8988T (cell line): ENCODE measurements around the gene ANKRD12.

Experiments used
- DNase-seq: peaks from one replicate; pipeline ENCODE4 v3.0.0; 2011

Gene ANKRD12

GRCh38 chr18:9188359-9189231 lies 52.0 kb downstream of the ANKRD12 start:
- DNase-seq = no peak

GRCh38 chr18:9189491-9189890 lies 52.9 kb downstream of the ANKRD12 start:
- no peak for DNase-seq

GRCh38 chr18:9191658-9192256 lies 55.2 kb downstream of the ANKRD12 start:
- DNase-seq = no peak

- no peak for DNase-seq
These were observed 56.5 kb downstream of the ANKRD12 start for GRCh38 chr18:9193031-9193430.

GRCh38 chr18:9196568-9196967 lies 60.0 kb downstream of the ANKRD12 start:
- no peak for DNase-seq

- no peak for DNase-seq
These were observed 63.1 kb downstream of the ANKRD12 start for GRCh38 chr18:9199681-9200080.

- no peak for DNase-seq
These were observed 64.6 kb downstream of the ANKRD12 start for GRCh38 chr18:9201224-9201623.

- DNase-seq = no peak
These were observed 68.1 kb downstream of the ANKRD12 start for GRCh38 chr18:9204659-9205058.

GRCh38 chr18:9206421-9206820 lies 69.8 kb downstream of the ANKRD12 start:
- DNase-seq = no peak

GRCh38 chr18:9209279-9209678 lies 72.7 kb downstream of the ANKRD12 start:
- no peak for DNase-seq

GRCh38 chr18:9210966-9211365 lies 74.4 kb downstream of the ANKRD12 start:
- no peak for DNase-seq

GRCh38 chr18:9211955-9212354 lies 75.4 kb downstream of the ANKRD12 start:
- DNase-seq = no peak

GRCh38 chr18:9215221-9215933 lies 78.8 kb downstream of the ANKRD12 start:
- DNase-seq = no peak

- no peak for DNase-seq
These were observed 79.9 kb downstream of the ANKRD12 start for GRCh38 chr18:9216459-9216858.

GRCh38 chr18:9217743-9218451 lies 81.3 kb downstream of the ANKRD12 start:
- no peak for DNase-seq

GRCh38 chr18:9221040-9221439 lies 84.5 kb downstream of the ANKRD12 start:
- DNase-seq = no peak

- DNase-seq = no peak
These were observed 85.1 kb downstream of the ANKRD12 start for GRCh38 chr18:9221661-9222060.

GRCh38 chr18:9223356-9223755 lies 86.8 kb downstream of the ANKRD12 start:
- DNase-seq = no peak

- DNase-seq = no peak
These were observed 89.9 kb downstream of the ANKRD12 start for GRCh38 chr18:9226463-9226862.

- no peak for DNase-seq
These were observed 95.4 kb downstream of the ANKRD12 start for GRCh38 chr18:9231852-9232486.

GRCh38 chr18:9232977-9233376 lies 96.4 kb downstream of the ANKRD12 start:
- DNase-seq = no peak

- DNase-seq = peak; percentile 8
These were observed 97.3 kb downstream of the ANKRD12 start for GRCh38 chr18:9233771-9234440.
